ENCODE results near the gene GPC4.

The GPC4 gene

GRCh38 chrX:133415276-133416105, at the start of gene GPC4:
Gene GPC4 (minus strand): TSS chrX:133415489. CDS start chrX:133414965, 524 bp downstream.
- DNase-seq (ENCODE audit: insufficient read length, low spot score) = no peak
- peak; percentile 35 for FAIRE-seq

- DNase-seq (ENCODE audit: insufficient read length, low spot score) (no peak), FAIRE-seq (no peak)
Observed at GRCh38 chrX:133461231-133461630, 45.9 kb upstream of the GPC4 start.

GRCh38 chrX:133454924-133455323, 39.6 kb upstream of the GPC4 start:
- DNase-seq (ENCODE audit: insufficient read length, low spot score) = no peak
- FAIRE-seq = no peak

GRCh38 chrX:133454491-133454914, 39.2 kb upstream of the GPC4 start:
- FAIRE-seq (no peak), DNase-seq (ENCODE audit: insufficient read length, low spot score) (no peak)

- no peak for FAIRE-seq
- no peak for DNase-seq (ENCODE audit: insufficient read length, low spot score)
Observed at GRCh38 chrX:133448512-133449076, 33.3 kb upstream of the GPC4 start.

- DNase-seq (ENCODE audit: insufficient read length, low spot score) (no peak), FAIRE-seq (peak; percentile 83)
Observed at GRCh38 chrX:133444952-133445831, 29.9 kb upstream of the GPC4 start.

- FAIRE-seq (no peak), DNase-seq (ENCODE audit: insufficient read length, low spot score) (no peak)
Observed at GRCh38 chrX:133444196-133444595, 28.9 kb upstream of the GPC4 start.

GRCh38 chrX:133440797-133441163, 25.5 kb upstream of the GPC4 start:
- FAIRE-seq (no peak), DNase-seq (ENCODE audit: insufficient read length, low spot score) (no peak)

GRCh38 chrX:133440081-133440796, 24.9 kb upstream of the GPC4 start:
- FAIRE-seq (no peak), DNase-seq (ENCODE audit: insufficient read length, low spot score) (no peak)

- no peak for DNase-seq (ENCODE audit: insufficient read length, low spot score)
- FAIRE-seq = no peak
Observed at GRCh38 chrX:133437766-133438165, 22.5 kb upstream of the GPC4 start.

- DNase-seq (ENCODE audit: insufficient read length, low spot score) (no peak), FAIRE-seq (no peak)
Observed at GRCh38 chrX:133437356-133437755, 22.1 kb upstream of the GPC4 start.

- FAIRE-seq = no peak
- no peak for DNase-seq (ENCODE audit: insufficient read length, low spot score)
Observed at GRCh38 chrX:133435544-133436124, 20.3 kb upstream of the GPC4 start.

- no peak for DNase-seq (ENCODE audit: insufficient read length, low spot score)
- no peak for FAIRE-seq
Observed at GRCh38 chrX:133434197-133434820, 19.0 kb upstream of the GPC4 start.

- DNase-seq (ENCODE audit: insufficient read length, low spot score) (no peak), FAIRE-seq (no peak)
Observed at GRCh38 chrX:133419911-133420310, 4.6 kb upstream of the GPC4 start.

- FAIRE-seq (no peak), DNase-seq (ENCODE audit: insufficient read length, low spot score) (no peak)
Observed at GRCh38 chrX:133418588-133418987, 3.3 kb upstream of the GPC4 start.

GRCh38 chrX:133417364-133417763, 2.1 kb upstream of the GPC4 start:
- FAIRE-seq (no peak), DNase-seq (ENCODE audit: insufficient read length, low spot score) (no peak)

- FAIRE-seq = no peak
Observed at GRCh38 chrX:133414406-133415275, 648 bp downstream of the GPC4 start.

GRCh38 chrX:133413218-133413925, 1.9 kb downstream of the GPC4 start:
- no peak for DNase-seq (ENCODE audit: insufficient read length, low spot score)

More at GRCh38 chrX:133414406-133415275, 648 bp downstream of the GPC4 start:
- DNase-seq (ENCODE audit: insufficient read length, low spot score) = no peak

More at GRCh38 chrX:133413218-133413925, 1.9 kb downstream of the GPC4 start:
- FAIRE-seq = no peak
